Osteocyte (in vitro differentiated cells): ENCODE data around the gene CORO2A. TPM values are rescaled to one million over a fixed set of nuclear protein-coding genes. Genes with fewer than 3 reads are reported as not detected.

Experiments used
- DNase-seq: peaks from one replicate; pipeline ENCODE4 v3.0.0; 2021; ENCODE audit warnings: mixed read lengths; ENCODE audit not compliant: unreplicated experiment; ENCODE audit errors: extremely low spot score
- H3K27ac Mint-ChIP-seq: one replicate; pipeline ENCODE4 v1.8.0; 2021; ENCODE audit warnings: mild to moderate bottlenecking, mixed read lengths; ENCODE audit not compliant: unreplicated experiment
- H3K27me3 Mint-ChIP-seq: one replicate; pipeline ENCODE4 v1.8.0; 2021; ENCODE audit warnings: mixed read lengths; ENCODE audit not compliant: unreplicated experiment
- H3K36me3 Mint-ChIP-seq: one replicate; pipeline ENCODE4 v1.8.0; 2021; ENCODE audit warnings: mixed read lengths; ENCODE audit not compliant: unreplicated experiment
- H3K4me1 Mint-ChIP-seq: one replicate; pipeline ENCODE4 v1.8.0; 2021; ENCODE audit warnings: mixed read lengths; ENCODE audit not compliant: unreplicated experiment
- H3K4me3 Mint-ChIP-seq: one replicate; pipeline ENCODE4 v1.8.0; 2021; ENCODE audit warnings: mild to moderate bottlenecking, moderate library complexity, mixed read lengths; ENCODE audit not compliant: unreplicated experiment
- H3K9me3 Mint-ChIP-seq: one replicate; pipeline ENCODE4 v1.8.0; 2021; ENCODE audit warnings: mixed read lengths; ENCODE audit not compliant: unreplicated experiment
- total RNA-seq: library from RNA; stranded (reverse); gene quantifications from 2 replicates; pipeline ENCODE4 v1.2.1, GENCODE V29; 2021
- TF ChIP-seq, protein P1 (sequence below): fragments of 200-600 bp; sonication (generic); IDR thresholded peaks from 2 replicates; pipeline ENCODE4 v1.5.0; 2021; ENCODE audit warnings: antibody characterized with exemption, mild to moderate bottlenecking, moderate library complexity

Gene CORO2A
- total RNA-seq, 1 donor from 2014 or later, result 1.8 TPM

DNA sequence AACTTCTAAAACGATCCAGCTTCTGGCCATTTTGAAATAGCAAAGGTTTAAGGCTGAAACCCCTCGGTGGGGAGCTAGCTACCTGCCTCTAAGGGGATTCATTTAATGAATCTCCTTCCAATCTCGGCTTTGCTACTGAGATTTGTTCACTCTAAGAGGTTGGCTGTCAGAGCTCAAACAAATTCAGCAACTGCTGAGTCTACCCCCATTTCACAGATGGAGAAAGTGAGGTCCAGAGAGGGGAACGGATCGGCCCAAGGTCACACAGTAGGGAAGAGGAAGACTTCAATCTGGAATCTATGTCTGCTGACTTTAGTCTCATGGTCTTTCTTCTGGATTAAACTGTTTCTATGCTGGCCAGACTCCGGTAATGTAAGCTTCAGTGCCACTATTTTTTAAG is 3.0 kb downstream of the CORO2A start:
- no peaks in the 10 kb centered on the region for H3K27me3 Mint-ChIP-seq
- no peaks in the 10 kb centered on the region for H3K9me3 Mint-ChIP-seq
- peaks cover 8% of the 10 kb centered on the region for H3K4me1 Mint-ChIP-seq
- no peak overlapping the region for H3K27ac Mint-ChIP-seq
- DNase-seq, result no peak
- no peaks in the 10 kb centered on the region for H3K36me3 Mint-ChIP-seq
- TF ChIP-seq, protein P1, sequence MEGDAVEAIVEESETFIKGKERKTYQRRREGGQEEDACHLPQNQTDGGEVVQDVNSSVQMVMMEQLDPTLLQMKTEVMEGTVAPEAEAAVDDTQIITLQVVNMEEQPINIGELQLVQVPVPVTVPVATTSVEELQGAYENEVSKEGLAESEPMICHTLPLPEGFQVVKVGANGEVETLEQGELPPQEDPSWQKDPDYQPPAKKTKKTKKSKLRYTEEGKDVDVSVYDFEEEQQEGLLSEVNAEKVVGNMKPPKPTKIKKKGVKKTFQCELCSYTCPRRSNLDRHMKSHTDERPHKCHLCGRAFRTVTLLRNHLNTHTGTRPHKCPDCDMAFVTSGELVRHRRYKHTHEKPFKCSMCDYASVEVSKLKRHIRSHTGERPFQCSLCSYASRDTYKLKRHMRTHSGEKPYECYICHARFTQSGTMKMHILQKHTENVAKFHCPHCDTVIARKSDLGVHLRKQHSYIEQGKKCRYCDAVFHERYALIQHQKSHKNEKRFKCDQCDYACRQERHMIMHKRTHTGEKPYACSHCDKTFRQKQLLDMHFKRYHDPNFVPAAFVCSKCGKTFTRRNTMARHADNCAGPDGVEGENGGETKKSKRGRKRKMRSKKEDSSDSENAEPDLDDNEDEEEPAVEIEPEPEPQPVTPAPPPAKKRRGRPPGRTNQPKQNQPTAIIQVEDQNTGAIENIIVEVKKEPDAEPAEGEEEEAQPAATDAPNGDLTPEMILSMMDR, result no peak
- H3K4me3 Mint-ChIP-seq, result no peak overlapping the region

DNA sequence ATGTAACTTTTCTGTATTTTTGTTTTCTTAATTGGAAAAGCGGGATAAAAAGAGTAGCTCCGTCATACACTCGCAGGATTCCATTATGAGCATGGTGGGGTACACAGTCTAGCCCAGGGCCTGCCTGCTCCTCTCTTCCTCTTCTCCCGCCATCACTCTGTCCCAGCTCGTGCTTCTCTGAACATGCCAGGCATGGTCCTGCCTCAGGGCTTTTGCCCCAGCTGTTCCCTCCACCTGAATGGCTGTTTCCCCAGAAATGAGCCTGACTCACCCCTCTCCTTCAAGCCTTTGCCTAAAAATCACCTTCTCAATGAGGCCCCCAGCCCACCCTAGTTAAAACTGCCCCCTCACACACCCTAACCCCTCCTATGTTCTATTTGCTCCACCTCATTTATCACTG is 4.5 kb downstream of the CORO2A start:
- Mint-ChIP-seq H3K27ac (no peak overlapping the region), H3K4me3 (no peak overlapping the region), H3K9me3 (no peaks in the 10 kb centered on the region), H3K36me3 (no peaks in the 10 kb centered on the region), H3K4me1 (peaks cover 4% of the 10 kb centered on the region), H3K27me3 (no peaks in the 10 kb centered on the region)
- TF ChIP-seq, protein P1, result no peak
- DNase-seq, result no peak

DNA sequence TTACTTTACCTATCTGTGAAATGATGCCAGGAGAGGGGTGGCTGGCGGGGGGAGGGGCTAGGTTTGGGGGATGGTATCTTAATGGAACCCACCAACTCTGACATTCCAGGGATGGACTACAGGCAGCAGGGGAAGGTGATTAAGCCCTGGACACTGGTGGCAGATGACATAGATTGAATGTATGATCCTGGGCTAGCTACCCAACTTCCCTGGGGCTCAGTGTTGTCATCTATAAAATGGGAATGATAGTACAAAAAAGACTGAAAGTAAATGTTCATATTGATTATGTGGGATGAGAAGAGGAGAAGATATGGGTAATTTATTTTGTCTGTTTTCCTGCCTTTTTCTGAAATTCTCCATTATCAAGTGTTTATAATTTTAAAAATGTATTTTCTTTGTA is 6.2 kb downstream of the CORO2A start:
- DNase-seq, result no peak
- Mint-ChIP-seq H3K4me1 (peaks cover 4% of the 10 kb centered on the region), H3K36me3 (no peaks in the 10 kb centered on the region), H3K27me3 (no peaks in the 10 kb centered on the region), H3K4me3 (no peak overlapping the region), H3K27ac (no peak overlapping the region), H3K9me3 (no peaks in the 10 kb centered on the region)
- TF ChIP-seq, protein P1, result no peak

DNA sequence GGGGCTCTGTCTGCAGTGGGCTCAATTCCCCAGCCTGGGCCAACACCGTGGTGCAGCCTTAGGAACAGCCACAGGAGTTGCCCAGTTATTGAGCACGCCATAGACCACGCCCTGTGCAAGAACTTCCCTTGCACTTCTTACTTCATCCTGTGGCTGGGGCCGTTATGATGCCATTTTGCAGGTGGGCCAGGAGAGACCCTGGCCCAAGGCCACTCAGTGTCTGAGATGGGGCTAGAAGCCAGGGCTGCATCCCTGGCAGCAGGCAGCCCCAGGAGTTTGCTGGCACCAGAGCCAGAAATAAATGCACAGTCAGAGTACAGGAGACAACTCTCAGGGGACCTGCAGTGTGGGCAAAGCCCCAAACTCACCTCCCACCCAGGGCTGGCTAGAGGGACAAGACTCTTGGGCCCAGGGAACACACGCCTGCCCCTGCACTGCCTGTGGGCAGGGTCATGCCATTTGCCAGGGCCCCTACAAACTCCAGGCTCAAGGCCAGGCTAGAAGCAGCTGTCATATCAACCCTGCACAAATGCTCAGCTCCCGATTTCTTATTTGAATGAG is 6.7 kb downstream of the CORO2A start:
- no peaks in the 10 kb centered on the region for H3K27me3 Mint-ChIP-seq
- H3K4me3 Mint-ChIP-seq, result no peak overlapping the region
- TF ChIP-seq, protein P1, result no peak
- no peak for DNase-seq
- H3K9me3 Mint-ChIP-seq, result no peaks in the 10 kb centered on the region
- H3K27ac Mint-ChIP-seq, result no peak overlapping the region
- H3K4me1 Mint-ChIP-seq, result peaks cover 4% of the 10 kb centered on the region
- H3K36me3 Mint-ChIP-seq, result no peaks in the 10 kb centered on the region

DNA sequence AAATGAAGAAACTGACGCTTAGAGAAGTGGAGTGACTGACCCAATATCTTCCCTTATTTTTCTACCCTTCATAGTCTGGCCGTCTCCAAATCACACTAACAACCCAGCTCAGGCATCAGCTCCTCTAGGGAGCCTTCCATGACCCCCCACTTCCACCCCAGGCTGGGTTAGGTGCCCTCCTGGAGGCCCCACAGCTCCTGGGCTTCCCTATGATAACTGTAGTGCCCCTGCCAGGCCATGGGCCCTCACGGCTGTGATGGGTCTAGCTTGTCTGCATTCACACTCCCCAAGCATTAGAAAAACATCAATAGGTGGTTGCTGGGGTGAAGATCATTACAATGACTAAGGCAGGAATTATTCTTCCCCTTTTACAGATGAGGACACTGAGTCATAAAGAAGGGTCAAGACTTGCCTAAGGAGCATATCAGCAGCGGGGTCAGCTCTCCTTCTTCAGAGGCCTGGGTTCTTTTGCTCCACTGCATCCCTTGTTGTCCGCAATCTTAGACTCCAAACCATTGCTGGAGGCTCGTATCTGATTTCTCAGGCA is 7.3 kb downstream of the CORO2A start:
- H3K27me3 Mint-ChIP-seq, result no peaks in the 10 kb centered on the region
- no peaks in the 10 kb centered on the region for H3K36me3 Mint-ChIP-seq
- H3K9me3 Mint-ChIP-seq, result no peaks in the 10 kb centered on the region
- TF ChIP-seq, protein P1, result no peak
- no peak for DNase-seq
- H3K4me1 Mint-ChIP-seq, result peaks cover 4% of the 10 kb centered on the region
- no peak overlapping the region for H3K27ac Mint-ChIP-seq
- H3K4me3 Mint-ChIP-seq, result no peak overlapping the region
